Inflammatory macrophage treated with lipopolysaccharide for 1 hour (primary cell): Measurements from ENCODE around the gene NAA80.
"Not testable (repeated sequence)": the region's sequence is repeated elsewhere in the genome, so short reads cannot be mapped to it uniquely, and the experiment has no call there.

Experiments used
- DNase-seq, 2 donors: peaks; one replicate each; pipeline ENCODE4 v3.0.0-alpha.2; 2020 to 2022

Gene NAA80

GRCh38 chr3:50312041-50312440 is 12.8 kb upstream of the NAA80 start:
- not testable (repeated sequence) for DNase-seq

GRCh38 chr3:50304601-50305000 is 5.4 kb upstream of the NAA80 start:
- no peak for DNase-seq

GRCh38 chr3:50303013-50303815 is 4.0 kb upstream of the NAA80 start, which contains the start of gene HYAL1:
Gene HYAL1 (minus strand): TSS chr3:50303574. CDS start chr3:50302956, 618 bp downstream.
- no peak for DNase-seq

- no peak for DNase-seq
Measured at GRCh38 chr3:50302095-50303012, 3.1 kb upstream of the NAA80 start.

- DNase-seq = no peak
Measured at GRCh38 chr3:50300681-50301254, 1.6 kb upstream of the NAA80 start.

GRCh38 chr3:50299929-50300680 is 900 bp upstream of the NAA80 start:
- DNase-seq = peak; percentile 74 to 87

GRCh38 chr3:50299638-50299928 is 378 bp upstream of the NAA80 start:
- DNase-seq = no peak

GRCh38 chr3:50297896-50298725 is 1.1 kb downstream of the NAA80 start:
- no peak for DNase-seq

GRCh38 chr3:50297384-50297775 is 1.8 kb downstream of the NAA80 start:
- no peak for DNase-seq

- no peak for DNase-seq
Measured at GRCh38 chr3:50296721-50297383, 2.4 kb downstream of the NAA80 start.

GRCh38 chr3:50295553-50296431 is 3.4 kb downstream of the NAA80 start:
- DNase-seq = no peak

GRCh38 chr3:50294492-50295403 is 4.5 kb downstream of the NAA80 start:
- no peak for DNase-seq

- DNase-seq = no peak
Measured at GRCh38 chr3:50294089-50294488, 5.1 kb downstream of the NAA80 start.

- no peak for DNase-seq
Measured at GRCh38 chr3:50293079-50293801, 6.0 kb downstream of the NAA80 start.

GRCh38 chr3:50292159-50293078 is 6.8 kb downstream of the NAA80 start, which contains the start of gene IFRD2:
Gene IFRD2 (minus strand): TSS chr3:50292429. CDS start chr3:50292274, 155 bp downstream.
- peak; percentile 95 to 97 for DNase-seq

- no peak for DNase-seq
Measured at GRCh38 chr3:50290161-50290641, 9.0 kb downstream of the NAA80 start.

GRCh38 chr3:50289130-50289529 is 10.1 kb downstream of the NAA80 start:
- DNase-seq = no peak
